Pulmonary artery endothelial cell (primary cell): Measurements from ENCODE around the gene CKM. TPM values are rescaled to one million over a fixed set of nuclear protein-coding genes. Genes with fewer than 3 reads are reported as not detected.
"Not testable (repeated sequence)": the region's sequence is repeated elsewhere in the genome, so short reads cannot be mapped to it uniquely, and the experiment has no call there.

Source experiments
- DNase-seq: peaks from one replicate; pipeline ENCODE4 v3.0.0-alpha.2; 2011; ENCODE audit warnings: low read depth, low spot score
- total RNA-seq: library from RNA; depleted of rRNA; stranded (reverse); fragments of >200 nt; gene quantifications from 2 replicates; pipeline ENCODE4 v1.2.3, GENCODE V29; 2014

Gene CKM
- total RNA-seq, 1 donor from 2014 or later: not detected

- DNase-seq: no peak
Measured at GRCh38 chr19:45321848-45322247, 827 bp downstream of the CKM start.

GRCh38 chr19:45320997-45321775, 1.5 kb downstream of the CKM start:
- no peak for DNase-seq

- DNase-seq: no peak
Measured at GRCh38 chr19:45315304-45315703, 7.4 kb downstream of the CKM start.

- no peak for DNase-seq
Measured at GRCh38 chr19:45314708-45315245, 7.9 kb downstream of the CKM start.

- DNase-seq: not testable (repeated sequence)
Measured at GRCh38 chr19:45312285-45312684, 10.4 kb downstream of the CKM start.

- no peak for DNase-seq
Measured at GRCh38 chr19:45311621-45312020, 11.1 kb downstream of the CKM start.

GRCh38 chr19:45309322-45309721, 13.4 kb downstream of the CKM start:
- DNase-seq: not testable (repeated sequence)

- no peak for DNase-seq
Measured at GRCh38 chr19:45307361-45307760, 15.3 kb downstream of the CKM start.

- no peak for DNase-seq
Measured at GRCh38 chr19:45306518-45307027, 16.1 kb downstream of the CKM start.

- no peak for DNase-seq
Measured at GRCh38 chr19:45306040-45306439, 16.6 kb downstream of the CKM start.

GRCh38 chr19:45305421-45305820, 17.3 kb downstream of the CKM start:
- no peak for DNase-seq

GRCh38 chr19:45305007-45305406, 17.7 kb downstream of the CKM start:
- DNase-seq: no peak

- DNase-seq: no peak
Measured at GRCh38 chr19:45304141-45304926, 18.3 kb downstream of the CKM start.

GRCh38 chr19:45303269-45304060, 19.2 kb downstream of the CKM start:
- DNase-seq: no peak

- no peak for DNase-seq
Measured at GRCh38 chr19:45302416-45302815, 20.3 kb downstream of the CKM start.

- no peak for DNase-seq
Measured at GRCh38 chr19:45299719-45300118, 23.0 kb downstream of the CKM start.

GRCh38 chr19:45298264-45298663, 24.4 kb downstream of the CKM start:
- DNase-seq: no peak

- no peak for DNase-seq
Measured at GRCh38 chr19:45297674-45298073, 25.0 kb downstream of the CKM start.

GRCh38 chr19:45296355-45296754, 26.3 kb downstream of the CKM start:
- DNase-seq: no peak

GRCh38 chr19:45295873-45296272, 26.8 kb downstream of the CKM start:
- no peak for DNase-seq

- DNase-seq: no peak
Measured at GRCh38 chr19:45294291-45295029, 28.2 kb downstream of the CKM start.
